A549 (cell line): ENCODE measurements around the gene SMTNL2.

Experiments
- EP300 ChIP-seq, 2 experiments: fragments of >200 bp; sonication (Bioruptor Twin); formaldehyde crosslinking; IDR thresholded peaks; 2 replicates in 1 of 2; 3 replicates in 1 of 2; pipeline ENCODE4 v1.6.1; 2016 to 2017
- ESRRA ChIP-seq: fragments of 150-350 bp; IDR thresholded peaks from 2 replicates; pipeline ENCODE4 v1.6.1; 2014; ENCODE audit warnings: mild to moderate bottlenecking, low read length, borderline replicate concordance
- HOXB5 ChIP-seq: fragments of 250-450 bp; sonication (Bioruptor Pico); IDR thresholded peaks from 2 replicates; pipeline ENCODE4 v1.5.0; 2020; ENCODE audit warnings: mild to moderate bottlenecking, moderate library complexity
- JUN ChIP-seq, 2 experiments: fragments of >200 bp; sonication (Bioruptor Twin); formaldehyde crosslinking; IDR thresholded peaks; 2 replicates in 1 of 2; 3 replicates in 1 of 2; pipeline ENCODE4 v1.6.1; 2016 to 2017
- MYC ChIP-seq: IDR thresholded peaks from 2 replicates; pipeline ENCODE4 v1.6.1; 2012; ENCODE audit warnings: mild to moderate bottlenecking, inconsistent platforms, low read length, improper control_type of control experiment, borderline replicate concordance
- POLR2A ChIP-seq: IDR thresholded peaks from 2 replicates; pipeline ENCODE4 v1.6.1; 2012; ENCODE audit warnings: mild to moderate bottlenecking, low read length
- TF ChIP-seq, protein P1 (sequence below): IDR thresholded peaks from 2 replicates; pipeline ENCODE4 v1.6.1; 2012; ENCODE audit warnings: low read depth, borderline replicate concordance
- TF ChIP-seq, protein P2 (sequence below): fragments of >200 bp; sonication (Bioruptor Twin); formaldehyde crosslinking; IDR thresholded peaks from 3 replicates; pipeline ENCODE4 v1.5.1; 2016
- TF ChIP-seq, protein P3 (sequence below): fragments of 200-600 bp; sonication (generic); IDR thresholded peaks from 2 replicates; pipeline ENCODE4 v1.6.1; 2016; ENCODE audit warnings: antibody characterized with exemption, mild to moderate bottlenecking, moderate library complexity

DNA sequence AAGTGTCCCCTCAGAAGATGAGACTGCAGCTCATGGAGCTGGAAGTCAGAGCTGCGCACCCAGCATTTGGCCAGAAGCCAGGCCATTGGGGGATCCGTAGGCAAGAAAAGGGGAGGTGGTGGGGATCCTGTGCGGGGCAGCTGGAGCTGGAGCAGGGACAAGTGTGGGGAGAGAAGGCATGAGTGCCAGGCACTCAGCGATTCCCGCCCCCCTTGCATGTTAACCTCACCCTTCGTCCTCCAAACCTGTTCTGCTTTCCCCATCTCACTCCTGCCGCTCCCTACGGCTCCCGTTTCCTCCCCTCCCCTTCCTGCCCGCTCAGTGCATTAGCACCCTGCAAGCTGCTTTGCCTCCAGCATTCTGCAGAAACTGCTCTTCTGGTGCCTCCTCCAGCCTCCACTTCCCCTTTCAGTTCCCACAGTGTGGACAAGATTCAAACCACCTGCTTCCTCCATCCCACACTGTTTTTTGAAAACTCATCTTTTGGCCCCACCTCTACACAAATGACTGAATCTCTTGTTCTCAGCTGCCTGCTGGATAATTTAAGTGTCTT, 51.6 kb downstream of the SMTNL2 start:
- TF ChIP-seq, protein P1, sequence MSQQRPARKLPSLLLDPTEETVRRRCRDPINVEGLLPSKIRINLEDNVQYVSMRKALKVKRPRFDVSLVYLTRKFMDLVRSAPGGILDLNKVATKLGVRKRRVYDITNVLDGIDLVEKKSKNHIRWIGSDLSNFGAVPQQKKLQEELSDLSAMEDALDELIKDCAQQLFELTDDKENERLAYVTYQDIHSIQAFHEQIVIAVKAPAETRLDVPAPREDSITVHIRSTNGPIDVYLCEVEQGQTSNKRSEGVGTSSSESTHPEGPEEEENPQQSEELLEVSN = no peak
- TF ChIP-seq JUN (IDR thresholded peaks at IDR 0.05) (no peak), HOXB5 (CRISPR knock-in tag) (no peak), EP300 (IDR thresholded peaks at IDR 0.05) (no peak), ESRRA (no peak), MYC (no peak), POLR2A (no peak)
- TF ChIP-seq, protein P2, sequence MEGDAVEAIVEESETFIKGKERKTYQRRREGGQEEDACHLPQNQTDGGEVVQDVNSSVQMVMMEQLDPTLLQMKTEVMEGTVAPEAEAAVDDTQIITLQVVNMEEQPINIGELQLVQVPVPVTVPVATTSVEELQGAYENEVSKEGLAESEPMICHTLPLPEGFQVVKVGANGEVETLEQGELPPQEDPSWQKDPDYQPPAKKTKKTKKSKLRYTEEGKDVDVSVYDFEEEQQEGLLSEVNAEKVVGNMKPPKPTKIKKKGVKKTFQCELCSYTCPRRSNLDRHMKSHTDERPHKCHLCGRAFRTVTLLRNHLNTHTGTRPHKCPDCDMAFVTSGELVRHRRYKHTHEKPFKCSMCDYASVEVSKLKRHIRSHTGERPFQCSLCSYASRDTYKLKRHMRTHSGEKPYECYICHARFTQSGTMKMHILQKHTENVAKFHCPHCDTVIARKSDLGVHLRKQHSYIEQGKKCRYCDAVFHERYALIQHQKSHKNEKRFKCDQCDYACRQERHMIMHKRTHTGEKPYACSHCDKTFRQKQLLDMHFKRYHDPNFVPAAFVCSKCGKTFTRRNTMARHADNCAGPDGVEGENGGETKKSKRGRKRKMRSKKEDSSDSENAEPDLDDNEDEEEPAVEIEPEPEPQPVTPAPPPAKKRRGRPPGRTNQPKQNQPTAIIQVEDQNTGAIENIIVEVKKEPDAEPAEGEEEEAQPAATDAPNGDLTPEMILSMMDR = no peak
- TF ChIP-seq, protein P3, sequence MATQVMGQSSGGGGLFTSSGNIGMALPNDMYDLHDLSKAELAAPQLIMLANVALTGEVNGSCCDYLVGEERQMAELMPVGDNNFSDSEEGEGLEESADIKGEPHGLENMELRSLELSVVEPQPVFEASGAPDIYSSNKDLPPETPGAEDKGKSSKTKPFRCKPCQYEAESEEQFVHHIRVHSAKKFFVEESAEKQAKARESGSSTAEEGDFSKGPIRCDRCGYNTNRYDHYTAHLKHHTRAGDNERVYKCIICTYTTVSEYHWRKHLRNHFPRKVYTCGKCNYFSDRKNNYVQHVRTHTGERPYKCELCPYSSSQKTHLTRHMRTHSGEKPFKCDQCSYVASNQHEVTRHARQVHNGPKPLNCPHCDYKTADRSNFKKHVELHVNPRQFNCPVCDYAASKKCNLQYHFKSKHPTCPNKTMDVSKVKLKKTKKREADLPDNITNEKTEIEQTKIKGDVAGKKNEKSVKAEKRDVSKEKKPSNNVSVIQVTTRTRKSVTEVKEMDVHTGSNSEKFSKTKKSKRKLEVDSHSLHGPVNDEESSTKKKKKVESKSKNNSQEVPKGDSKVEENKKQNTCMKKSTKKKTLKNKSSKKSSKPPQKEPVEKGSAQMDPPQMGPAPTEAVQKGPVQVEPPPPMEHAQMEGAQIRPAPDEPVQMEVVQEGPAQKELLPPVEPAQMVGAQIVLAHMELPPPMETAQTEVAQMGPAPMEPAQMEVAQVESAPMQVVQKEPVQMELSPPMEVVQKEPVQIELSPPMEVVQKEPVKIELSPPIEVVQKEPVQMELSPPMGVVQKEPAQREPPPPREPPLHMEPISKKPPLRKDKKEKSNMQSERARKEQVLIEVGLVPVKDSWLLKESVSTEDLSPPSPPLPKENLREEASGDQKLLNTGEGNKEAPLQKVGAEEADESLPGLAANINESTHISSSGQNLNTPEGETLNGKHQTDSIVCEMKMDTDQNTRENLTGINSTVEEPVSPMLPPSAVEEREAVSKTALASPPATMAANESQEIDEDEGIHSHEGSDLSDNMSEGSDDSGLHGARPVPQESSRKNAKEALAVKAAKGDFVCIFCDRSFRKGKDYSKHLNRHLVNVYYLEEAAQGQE = no peak
